ENCODE results near the gene TTC23L.

TTC23L gene

GRCh38 chr5:34844999-34845398 lies 6.0 kb downstream of the TTC23L start:
- Histone ChIP-seq H3K4me3 (ENCODE audit: low read depth in 1 of 2, low read length in 1 of 2) (no peak overlapping the region), H3K4me1 (ENCODE audit: control insufficient read depth in 1 of 2, insufficient read depth in 1 of 2, low read depth in 1 of 2, low read length in 1 of 2) (no peaks in the 10 kb centered on the region), H3K9me3 (no peaks in the 10 kb centered on the region), H3K36me3 (no peaks in the 10 kb centered on the region), H3K27me3 (peaks cover 14% of the 10 kb centered on the region), H3K27ac (no peak overlapping the region)
- no peak for TF ChIP-seq CTCF (IDR thresholded peaks at IDR 0.05)

- no peaks in the 10 kb centered on the region for H3K4me1 ChIP-seq (ENCODE audit: control insufficient read depth in 1 of 2, insufficient read depth in 1 of 2, low read depth in 1 of 2, low read length in 1 of 2)
- TF ChIP-seq CTCF (IDR thresholded peaks at IDR 0.05): no peak
- H3K4me3 ChIP-seq (ENCODE audit: low read depth in 1 of 2, low read length in 1 of 2): no peak overlapping the region
- H3K36me3 ChIP-seq: no peaks in the 10 kb centered on the region
- H3K9me3 ChIP-seq: no peaks in the 10 kb centered on the region
- no peaks in the 10 kb centered on the region for H3K27me3 ChIP-seq
- H3K27ac ChIP-seq: no peak overlapping the region
These were observed 8.1 kb downstream of the TTC23L start for GRCh38 chr5:34847056-34847455.

- Histone ChIP-seq H3K9me3 (no peaks in the 10 kb centered on the region), H3K36me3 (no peaks in the 10 kb centered on the region), H3K4me1 (ENCODE audit: control insufficient read depth in 1 of 2, insufficient read depth in 1 of 2, low read depth in 1 of 2, low read length in 1 of 2) (no peaks in the 10 kb centered on the region), H3K27me3 (no peaks in the 10 kb centered on the region), H3K4me3 (ENCODE audit: low read depth in 1 of 2, low read length in 1 of 2) (no peak overlapping the region), H3K27ac (no peak overlapping the region)
- TF ChIP-seq CTCF (IDR thresholded peaks at IDR 0.05): no peak
These were observed 8.6 kb downstream of the TTC23L start for GRCh38 chr5:34847552-34847951.

GRCh38 chr5:34848230-34848629 lies 9.3 kb downstream of the TTC23L start:
- H3K9me3 ChIP-seq: no peaks in the 10 kb centered on the region
- no peaks in the 10 kb centered on the region for H3K36me3 ChIP-seq
- no peaks in the 10 kb centered on the region for H3K27me3 ChIP-seq
- no peak for TF ChIP-seq CTCF (IDR thresholded peaks at IDR 0.05)
- no peak overlapping the region for H3K27ac ChIP-seq
- H3K4me1 ChIP-seq (ENCODE audit: control insufficient read depth in 1 of 2, insufficient read depth in 1 of 2, low read depth in 1 of 2, low read length in 1 of 2): no peaks in the 10 kb centered on the region
- no peak overlapping the region for H3K4me3 ChIP-seq (ENCODE audit: low read depth in 1 of 2, low read length in 1 of 2)

GRCh38 chr5:34849253-34849652 lies 10.3 kb downstream of the TTC23L start:
- TF ChIP-seq CTCF (IDR thresholded peaks at IDR 0.05): no peak
- H3K4me1 ChIP-seq (ENCODE audit: control insufficient read depth in 1 of 2, insufficient read depth in 1 of 2, low read depth in 1 of 2, low read length in 1 of 2): no peaks in the 10 kb centered on the region
- no peaks in the 10 kb centered on the region for H3K36me3 ChIP-seq
- no peaks in the 10 kb centered on the region for H3K9me3 ChIP-seq
- H3K27ac ChIP-seq: no peak overlapping the region
- no peaks in the 10 kb centered on the region for H3K27me3 ChIP-seq
- H3K4me3 ChIP-seq (ENCODE audit: low read depth in 1 of 2, low read length in 1 of 2): no peak overlapping the region

Measured in neutrophil (primary cell).